ENCODE measurements around the gene LCN1. TPM values are rescaled to one million over a fixed set of nuclear protein-coding genes. Genes with fewer than 3 reads are reported as not detected.

The LCN1 gene
- total and polyA plus RNA-seq, 2 donors (not counting 3 experiments of a cell fraction or from before 2014, with no cell fraction given): not detected

DNA sequence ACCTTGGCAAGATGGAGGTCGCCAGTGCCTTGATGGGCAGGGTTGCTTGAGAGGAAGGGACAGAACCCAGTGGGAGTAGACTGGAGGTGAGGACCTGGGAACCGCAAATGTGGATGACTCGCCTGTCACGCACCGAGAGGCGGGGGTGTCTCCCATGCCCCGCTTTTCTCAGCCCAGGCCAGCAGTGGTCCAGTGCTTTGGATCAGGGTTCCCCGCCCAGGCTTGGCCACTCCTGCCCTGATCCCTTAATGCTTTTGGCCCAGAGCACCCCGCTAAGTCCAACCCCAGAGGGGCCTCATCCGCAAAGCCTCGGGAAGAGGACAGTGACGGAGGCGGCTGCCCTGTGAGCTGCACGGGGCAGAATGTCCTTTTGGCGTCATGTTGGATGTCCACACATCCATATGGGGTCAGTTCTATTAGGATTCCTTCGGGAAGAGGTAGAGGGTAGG is 18.3 kb upstream of the LCN1 start:
- H3K4me3 ChIP-seq (replicated peaks in 1 of 3; ENCODE audit: insufficient read depth in 1 of 3, low read depth in 1 of 3, low read length in 3 of 3): no peak overlapping the region
- BruUV-seq (replicated peaks): no TSS peak
- no peak for DNase-seq (ENCODE audit: low read depth, low spot score)
- no peaks in the 10 kb centered on the region for H4K20me1 ChIP-seq (replicated peaks; ENCODE audit: control insufficient read depth, extremely low read depth, insufficient read depth, low read length)
- no peak for FAIRE-seq
- CTCF ChIA-PET: no interaction called here
- H3K9ac ChIP-seq (replicated peaks; ENCODE audit: extremely low read depth, insufficient read depth, low read length): no peak overlapping the region
- TF ChIP-seq EZH2 (IDR thresholded peaks at IDR 0.05; ENCODE audit: borderline replicate concordance, low read depth, low read length, severe bottlenecking) (no peak), JUN (IDR thresholded peaks at IDR 0.05; ENCODE audit: borderline replicate concordance, insufficient read depth, insufficient read length, low read depth) (no peak), POLR2A (IDR thresholded peaks at IDR 0.05; ENCODE audit: low read depth, low read length) (no peak), FOS (IDR thresholded peaks at IDR 0.05; ENCODE audit: borderline replicate concordance, insufficient read depth, low read length) (no peak)
- TF ChIP-seq, protein P1, sequence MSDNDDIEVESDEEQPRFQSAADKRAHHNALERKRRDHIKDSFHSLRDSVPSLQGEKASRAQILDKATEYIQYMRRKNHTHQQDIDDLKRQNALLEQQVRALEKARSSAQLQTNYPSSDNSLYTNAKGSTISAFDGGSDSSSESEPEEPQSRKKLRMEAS (IDR thresholded peaks at IDR 0.05; ENCODE audit: insufficient read depth, insufficient read length): no peak
- no peak overlapping the region for H3K27ac ChIP-seq (ENCODE audit: insufficient read depth, low read depth, low read length)
- peaks cover 14% of the 10 kb centered on the region for H3K4me1 ChIP-seq (ENCODE audit: control insufficient read depth, extremely low read depth, insufficient read depth, low read length)
- dilution Hi-C loops (cut with MboI; ENCODE audit: extremely low pct_ligation_motif_present, low sequenced_read_pairs) (no loop called here), intact Hi-C loops (cut with micrococcal nuclease) (loop anchor here (5.0 kb wide), 1 partner anchor 99 kb away; no protein-coding TSS in a partner anchor)
- H3K79me2 ChIP-seq (ENCODE audit: control insufficient read depth, insufficient read depth, low read length): peaks cover 21% of the 10 kb centered on the region
- H3K4me2 ChIP-seq (ENCODE audit: insufficient read depth, low read length): no peak overlapping the region
- H3K9me3 ChIP-seq (replicated peaks; ENCODE audit: control insufficient read depth, insufficient read depth, low read length): no peaks in the 10 kb centered on the region
- POLR2A ChIA-PET: no interaction called here
- H3K36me3 ChIP-seq (ENCODE audit: control insufficient read depth in 2 of 2, extremely low read depth in 1 of 2, insufficient read depth in 2 of 2, low read length in 2 of 2): peaks cover 2 to 28% of the 10 kb centered on the region in 2 experiments
- H2AFZ ChIP-seq (ENCODE audit: low read depth, low read length): no peak overlapping the region
- H3K9me1 ChIP-seq (replicated peaks; ENCODE audit: control insufficient read depth, extremely low read depth, insufficient read depth, low read length): no peaks in the 10 kb centered on the region
- no peaks in the 10 kb centered on the region for H3K27me3 ChIP-seq (ENCODE audit: control insufficient read depth in 2 of 2, insufficient read depth in 2 of 2, low read length in 2 of 2)

DNA sequence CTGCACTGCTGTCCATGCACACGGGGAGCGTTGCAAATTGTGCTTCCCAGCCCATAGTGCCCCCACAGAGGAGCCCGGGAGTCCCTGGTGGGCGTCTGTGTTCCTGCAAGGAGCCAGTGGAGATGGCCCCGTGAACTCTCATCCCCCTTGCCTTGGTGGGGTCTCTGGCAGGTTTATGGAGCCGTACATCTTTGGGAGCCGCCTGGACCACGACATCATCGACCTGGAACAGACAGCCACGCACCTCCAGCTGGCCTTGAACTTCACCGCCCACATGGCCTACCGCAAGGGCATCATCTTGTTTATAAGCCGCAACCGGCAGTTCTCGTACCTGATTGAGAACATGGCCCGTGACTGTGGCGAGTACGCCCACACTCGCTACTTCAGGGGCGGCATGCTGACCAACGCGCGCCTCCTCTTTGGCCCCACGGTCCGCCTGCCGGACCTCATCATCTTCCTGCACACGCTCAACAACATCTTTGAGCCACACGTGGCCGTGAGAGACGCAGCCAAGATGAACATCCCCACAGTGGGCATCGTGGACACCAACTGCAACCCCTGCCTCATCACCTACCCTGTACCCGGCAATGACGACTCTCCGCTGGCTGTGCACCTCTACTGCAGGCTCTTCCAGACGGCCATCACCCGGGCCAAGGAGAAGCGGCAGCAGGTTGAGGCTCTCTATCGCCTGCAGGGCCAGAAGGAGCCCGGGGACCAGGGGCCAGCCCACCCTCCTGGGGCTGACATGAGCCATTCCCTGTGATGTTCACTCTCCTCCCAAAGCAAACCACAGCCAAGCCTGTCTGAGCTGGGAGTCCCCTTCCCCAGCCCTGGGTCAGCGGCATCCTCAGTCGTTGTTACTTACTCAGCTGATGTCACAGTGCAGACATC is 17.6 kb upstream of the LCN1 start:
- H3K4me3 ChIP-seq (replicated peaks in 1 of 3; ENCODE audit: insufficient read depth in 1 of 3, low read depth in 1 of 3, low read length in 3 of 3): no peak overlapping the region
- H3K9ac ChIP-seq (replicated peaks; ENCODE audit: extremely low read depth, insufficient read depth, low read length): no peak overlapping the region
- H3K27ac ChIP-seq (ENCODE audit: insufficient read depth, low read depth, low read length): no peak overlapping the region
- no peaks in the 10 kb centered on the region for H3K27me3 ChIP-seq (ENCODE audit: control insufficient read depth in 2 of 2, insufficient read depth in 2 of 2, low read length in 2 of 2)
- no peak for DNase-seq (ENCODE audit: low read depth, low spot score)
- no peaks in the 10 kb centered on the region for H4K20me1 ChIP-seq (replicated peaks; ENCODE audit: control insufficient read depth, extremely low read depth, insufficient read depth, low read length)
- H3K9me3 ChIP-seq (replicated peaks; ENCODE audit: control insufficient read depth, insufficient read depth, low read length): no peaks in the 10 kb centered on the region
- H3K36me3 ChIP-seq (ENCODE audit: control insufficient read depth in 2 of 2, extremely low read depth in 1 of 2, insufficient read depth in 2 of 2, low read length in 2 of 2): peaks cover 2 to 28% of the 10 kb centered on the region in 2 experiments
- CTCF ChIA-PET: interaction anchor here (1.1 to 1.4 kb wide), 6 partner anchors 19 to 98 kb away, joined by 3 to 6 read pairs (median 4); no protein-coding TSS in a partner anchor
- no TSS peak for BruUV-seq (replicated peaks)
- dilution Hi-C loops (cut with MboI; ENCODE audit: extremely low pct_ligation_motif_present, low sequenced_read_pairs): no loop called here
- FAIRE-seq: no peak
- intact Hi-C loops (cut with micrococcal nuclease): loop anchor here (1.0 to 5.0 kb wide), 2 partner anchors 13 to 99 kb away; no protein-coding TSS in a partner anchor
- H3K4me2 ChIP-seq (ENCODE audit: insufficient read depth, low read length): no peak overlapping the region
- no peak overlapping the region for H2AFZ ChIP-seq (ENCODE audit: low read depth, low read length)
- POLR2A ChIA-PET: no interaction called here
- H3K9me1 ChIP-seq (replicated peaks; ENCODE audit: control insufficient read depth, extremely low read depth, insufficient read depth, low read length): no peaks in the 10 kb centered on the region
- peaks cover 21% of the 10 kb centered on the region for H3K79me2 ChIP-seq (ENCODE audit: control insufficient read depth, insufficient read depth, low read length)
- peaks cover 14% of the 10 kb centered on the region for H3K4me1 ChIP-seq (ENCODE audit: control insufficient read depth, extremely low read depth, insufficient read depth, low read length)
- TF ChIP-seq POLR2AphosphoS5 (IDR thresholded peaks at IDR 0.05; ENCODE audit: insufficient read depth, low read depth, low read length): no peak
- TF ChIP-seq JUN (IDR thresholded peaks at IDR 0.05; ENCODE audit: borderline replicate concordance, insufficient read depth, insufficient read length, low read depth): no peak
- no peak for TF ChIP-seq GATA2 (IDR thresholded peaks at IDR 0.05; ENCODE audit: insufficient read depth, insufficient read length, low read depth, low read length)
- TF ChIP-seq EZH2 (IDR thresholded peaks at IDR 0.05; ENCODE audit: borderline replicate concordance, low read depth, low read length, severe bottlenecking): no peak
- TF ChIP-seq, protein P1 (IDR thresholded peaks at IDR 0.05; ENCODE audit: insufficient read depth, insufficient read length): no peak
- no peak for TF ChIP-seq POLR2A (IDR thresholded peaks at IDR 0.05; ENCODE audit: low read depth, low read length)
